Astrocyte of the cerebellum (primary cell): Measurements from ENCODE around the gene EMX2.

Experiments used
- DNase-seq: peaks from one replicate; pipeline ENCODE4 v3.0.0-alpha.2; 2011; ENCODE audit warnings: low read depth
- H3K4me3 ChIP-seq: 2 replicates; pipeline ENCODE4 v1.5.1; 2011; ENCODE audit warnings: mild to moderate bottlenecking, low read depth, low read length, moderate library complexity
- in situ Hi-C: cut with HindIII; loops from 2 replicates; pipeline ENCODE4 v1.10.0; 2017; ENCODE audit warnings: low sequenced_read_pairs
- TF ChIP-seq, protein P1 (sequence below): IDR thresholded peaks from 2 replicates; pipeline ENCODE4 v1.5.1; 2012; ENCODE audit warnings: low read length, low read depth, moderate library complexity, mild to moderate bottlenecking; ENCODE audit errors: missing control alignments

EMX2 gene

GRCh38 chr10:117544004-117544701 lies 1.6 kb downstream of the EMX2 start:
- no peak for DNase-seq
- H3K4me3 ChIP-seq = peak overlapping the region; percentile 11
- in situ Hi-C loops = no loop called here
- TF ChIP-seq, protein P1, sequence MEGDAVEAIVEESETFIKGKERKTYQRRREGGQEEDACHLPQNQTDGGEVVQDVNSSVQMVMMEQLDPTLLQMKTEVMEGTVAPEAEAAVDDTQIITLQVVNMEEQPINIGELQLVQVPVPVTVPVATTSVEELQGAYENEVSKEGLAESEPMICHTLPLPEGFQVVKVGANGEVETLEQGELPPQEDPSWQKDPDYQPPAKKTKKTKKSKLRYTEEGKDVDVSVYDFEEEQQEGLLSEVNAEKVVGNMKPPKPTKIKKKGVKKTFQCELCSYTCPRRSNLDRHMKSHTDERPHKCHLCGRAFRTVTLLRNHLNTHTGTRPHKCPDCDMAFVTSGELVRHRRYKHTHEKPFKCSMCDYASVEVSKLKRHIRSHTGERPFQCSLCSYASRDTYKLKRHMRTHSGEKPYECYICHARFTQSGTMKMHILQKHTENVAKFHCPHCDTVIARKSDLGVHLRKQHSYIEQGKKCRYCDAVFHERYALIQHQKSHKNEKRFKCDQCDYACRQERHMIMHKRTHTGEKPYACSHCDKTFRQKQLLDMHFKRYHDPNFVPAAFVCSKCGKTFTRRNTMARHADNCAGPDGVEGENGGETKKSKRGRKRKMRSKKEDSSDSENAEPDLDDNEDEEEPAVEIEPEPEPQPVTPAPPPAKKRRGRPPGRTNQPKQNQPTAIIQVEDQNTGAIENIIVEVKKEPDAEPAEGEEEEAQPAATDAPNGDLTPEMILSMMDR = no peak

DNA sequence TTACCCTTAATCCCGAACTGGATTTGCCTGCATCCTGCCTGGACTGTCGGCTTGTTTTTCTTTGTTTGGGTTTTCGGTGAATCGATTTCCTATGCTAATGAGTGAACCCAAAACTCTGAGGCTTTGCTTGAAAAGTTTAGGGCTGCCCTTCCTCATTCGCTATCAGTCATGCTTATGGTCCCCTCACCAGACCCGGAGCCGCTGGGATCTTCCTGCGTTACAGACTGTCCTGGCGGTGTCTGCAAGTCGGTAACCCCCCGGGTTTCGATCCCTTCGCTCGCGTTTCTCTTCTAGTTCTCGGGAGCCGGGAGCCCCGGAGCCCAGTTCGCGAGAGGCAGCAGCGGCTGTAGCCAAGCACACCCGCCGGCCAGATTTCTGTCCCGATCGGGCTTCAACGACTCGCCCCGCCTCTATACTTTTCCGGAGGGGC lies 2.2 kb downstream of the EMX2 start:
- no peak for DNase-seq
- in situ Hi-C loops = no loop called here
- H3K4me3 ChIP-seq = peak overlapping the region; percentile 7
- TF ChIP-seq, protein P1 = no peak

- no peak overlapping the region for H3K4me3 ChIP-seq
- TF ChIP-seq, protein P1 = no peak
- in situ Hi-C loops = no loop called here
- no peak for DNase-seq
These were observed 2.8 kb downstream of the EMX2 start for GRCh38 chr10:117545141-117546019.

DNA sequence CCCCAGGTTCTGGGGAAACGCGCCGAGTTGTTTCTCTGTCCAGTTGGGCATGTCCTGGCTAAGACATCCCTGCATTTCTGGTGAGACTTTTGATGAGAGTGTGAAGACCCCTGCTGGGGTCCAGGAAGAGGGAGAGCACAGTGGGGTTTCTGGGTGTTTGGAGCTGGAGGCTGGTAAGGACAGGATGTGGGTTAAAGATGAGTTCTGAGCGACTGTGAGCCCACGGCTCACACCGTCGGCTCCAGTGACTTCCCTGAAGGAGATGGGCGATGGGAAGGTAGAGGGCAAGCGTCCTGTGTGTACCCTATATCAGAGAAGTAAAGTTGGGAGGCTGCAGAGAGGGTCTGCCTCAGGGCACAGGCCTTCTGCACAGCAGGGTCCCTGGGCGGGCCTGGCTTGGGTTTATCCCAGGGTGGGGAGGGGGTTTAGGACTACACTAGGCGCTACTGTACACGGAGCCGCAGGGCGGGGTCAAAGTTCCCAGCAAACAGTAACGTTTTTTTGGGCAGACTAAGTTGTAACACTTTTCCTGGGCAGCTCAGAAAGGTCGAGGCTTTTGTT lies 3.6 kb downstream of the EMX2 start:
- in situ Hi-C loops = no loop called here
- no peak overlapping the region for H3K4me3 ChIP-seq
- no peak for DNase-seq
- TF ChIP-seq, protein P1 = no peak

DNA sequence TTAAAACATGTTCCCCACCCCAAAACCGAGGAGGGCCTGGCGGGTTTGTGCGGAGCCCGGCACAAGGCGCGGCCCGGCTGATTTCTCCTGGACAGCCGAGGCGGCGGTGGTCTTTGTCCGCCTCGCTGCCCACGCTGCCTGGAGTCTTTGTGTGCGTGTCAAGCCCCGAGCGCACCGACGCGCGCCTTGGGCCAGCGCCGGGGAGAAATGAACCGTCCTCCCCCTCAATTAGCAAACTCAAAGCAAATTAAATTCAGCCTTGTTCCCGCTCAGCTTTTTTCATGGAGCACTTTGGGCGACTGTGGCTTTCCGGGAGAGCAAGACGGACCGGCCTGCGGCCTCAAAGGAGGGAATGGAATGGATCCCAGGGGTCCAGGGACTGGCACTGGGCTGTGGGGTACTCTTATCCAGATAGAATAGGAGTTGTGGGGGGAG lies 4.1 kb downstream of the EMX2 start:
- TF ChIP-seq, protein P1 = no peak
- H3K4me3 ChIP-seq = no peak overlapping the region
- in situ Hi-C loops = no loop called here
- no peak for DNase-seq

DNA sequence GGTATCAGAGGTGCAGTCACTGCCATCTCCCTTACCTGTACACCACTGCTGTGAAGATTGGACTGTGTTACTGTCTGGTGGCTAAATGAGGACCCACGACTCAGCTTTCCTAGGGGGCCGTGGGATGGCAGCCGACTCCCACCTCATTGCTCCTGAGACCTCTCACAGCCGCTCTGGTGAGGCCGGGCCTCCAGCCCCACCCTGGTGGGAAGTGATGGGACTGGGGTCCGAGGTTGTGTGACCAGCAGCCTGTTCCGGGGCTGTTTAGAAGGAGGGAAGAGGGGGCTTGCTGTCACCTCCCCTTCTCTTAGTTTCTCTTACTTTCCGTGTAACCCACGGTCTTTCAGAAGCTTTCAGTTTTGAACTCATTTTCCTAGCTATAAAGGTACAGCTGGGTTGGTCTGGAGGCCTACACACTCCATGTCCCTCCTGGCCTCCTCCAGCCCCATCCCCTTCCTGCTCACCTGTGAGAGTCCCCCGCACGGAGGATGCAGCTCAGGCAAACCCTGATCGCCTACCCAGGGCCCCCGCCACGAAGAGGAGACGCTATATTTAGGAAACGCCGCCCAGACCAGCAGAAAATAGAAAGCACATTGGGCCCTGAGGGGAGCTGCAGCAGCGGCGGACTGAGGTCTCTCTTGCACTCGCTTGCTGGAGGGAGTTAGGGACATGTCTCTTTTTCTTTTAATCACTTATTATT lies 4.6 kb downstream of the EMX2 start:
- in situ Hi-C loops = no loop called here
- TF ChIP-seq, protein P1 = no peak
- no peak for DNase-seq
- no peak overlapping the region for H3K4me3 ChIP-seq
